GM13976 (cell line): ENCODE results near the gene RNF152.

ENCODE experiments used
- DNase-seq: peaks from one replicate; pipeline ENCODE4 v3.0.0; 2012; ENCODE audit warnings: low spot score
- CTCF ChIP-seq: IDR thresholded peaks from 2 replicates; pipeline ENCODE4 v1.5.1; 2012; ENCODE audit warnings: borderline replicate concordance, mild to moderate bottlenecking; ENCODE audit not compliant: insufficient read depth; ENCODE audit errors: extremely low read depth, missing control alignments, control extremely low read depth
- in situ Hi-C: fragments of 300-500 bp; cut with MboI; formaldehyde crosslinking; loops from one replicate; pipeline ENCODE4 v1.12.0; 2022; ENCODE audit warnings: low sequenced_read_pairs, mixed read lengths, inconsistent platforms; ENCODE audit not compliant: unreplicated experiment

Gene RNF152

GRCh38 chr18:61926532-61926931 is 33.7 kb upstream of the RNF152 start:
- no peak for TF ChIP-seq CTCF
- in situ Hi-C loops: no loop called here
- no peak for DNase-seq

DNA sequence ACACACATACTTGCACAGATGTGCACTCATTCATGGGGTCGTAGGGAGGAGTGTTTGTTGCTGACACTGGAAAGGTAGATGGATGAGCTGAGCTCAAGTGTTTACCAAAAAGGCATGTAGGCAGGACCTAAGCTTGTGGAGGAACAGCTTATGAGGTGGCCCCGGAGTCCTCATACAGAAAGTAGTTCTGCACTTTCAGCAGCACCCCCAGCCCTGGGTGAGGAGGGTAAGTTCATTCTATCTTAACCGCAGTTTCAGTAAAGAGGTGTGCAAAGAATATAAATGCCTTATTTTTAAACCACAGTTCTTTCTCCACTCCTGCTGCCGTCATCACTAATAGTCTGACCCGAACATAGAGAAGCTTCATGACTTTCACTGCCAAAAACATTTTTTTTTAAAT is 31.7 kb upstream of the RNF152 start:
- in situ Hi-C loops: no loop called here
- TF ChIP-seq CTCF: no peak
- no peak for DNase-seq

GRCh38 chr18:61922435-61922834 is 29.6 kb upstream of the RNF152 start:
- in situ Hi-C loops: no loop called here

GRCh38 chr18:61921621-61922235 is 28.9 kb upstream of the RNF152 start:
- in situ Hi-C loops: no loop called here
- DNase-seq: no peak
- TF ChIP-seq CTCF: no peak

More at GRCh38 chr18:61922435-61922834, 29.6 kb upstream of the RNF152 start:
- no peak for TF ChIP-seq CTCF
- no peak for DNase-seq

GRCh38 chr18:61917818-61918217 is 25.0 kb upstream of the RNF152 start:
- DNase-seq: no peak
- in situ Hi-C loops: no loop called here
- TF ChIP-seq CTCF: no peak

- in situ Hi-C loops: no loop called here
- DNase-seq: no peak
- TF ChIP-seq CTCF: no peak
These were observed 19.7 kb upstream of the RNF152 start for GRCh38 chr18:61912476-61912875.
